ENCODE data around the gene HDDC2.

The HDDC2 gene

GRCh38 chr6:125237764-125238163, 64.0 kb downstream of the HDDC2 start:
- peaks cover 3% of the 10 kb centered on the region for H3K27me3 Mint-ChIP-seq
- no peak overlapping the region for H3K27ac Mint-ChIP-seq
- H3K4me3 Mint-ChIP-seq, result no peak overlapping the region
- peaks cover 4% of the 10 kb centered on the region for H3K4me1 Mint-ChIP-seq
- no peaks in the 10 kb centered on the region for H3K36me3 Mint-ChIP-seq
- peaks cover 22% of the 10 kb centered on the region for H3K9me3 Mint-ChIP-seq

GRCh38 chr6:125236536-125237327, 65.0 kb downstream of the HDDC2 start:
- peaks cover 4% of the 10 kb centered on the region for H3K4me1 Mint-ChIP-seq
- H3K36me3 Mint-ChIP-seq, result no peaks in the 10 kb centered on the region
- H3K27me3 Mint-ChIP-seq, result no peaks in the 10 kb centered on the region
- H3K4me3 Mint-ChIP-seq, result no peak overlapping the region
- H3K27ac Mint-ChIP-seq, result no peak overlapping the region
- peaks cover 19% of the 10 kb centered on the region for H3K9me3 Mint-ChIP-seq

- Mint-ChIP-seq H3K4me1 (peaks cover 4% of the 10 kb centered on the region), H3K27ac (no peak overlapping the region), H3K27me3 (no peaks in the 10 kb centered on the region), H3K9me3 (no peaks in the 10 kb centered on the region), H3K36me3 (no peaks in the 10 kb centered on the region), H3K4me3 (no peak overlapping the region)
Observed at GRCh38 chr6:125233202-125233601, 68.6 kb downstream of the HDDC2 start.

- Mint-ChIP-seq H3K27ac (no peak overlapping the region), H3K4me3 (no peak overlapping the region), H3K9me3 (no peaks in the 10 kb centered on the region), H3K27me3 (no peaks in the 10 kb centered on the region), H3K36me3 (no peaks in the 10 kb centered on the region), H3K4me1 (peaks cover 4% of the 10 kb centered on the region)
Observed at GRCh38 chr6:125232466-125232865, 69.3 kb downstream of the HDDC2 start.

GRCh38 chr6:125231574-125232343, 70.0 kb downstream of the HDDC2 start:
- H3K9me3 Mint-ChIP-seq, result no peaks in the 10 kb centered on the region
- peaks cover 4% of the 10 kb centered on the region for H3K4me1 Mint-ChIP-seq
- H3K36me3 Mint-ChIP-seq, result no peaks in the 10 kb centered on the region
- no peak overlapping the region for H3K27ac Mint-ChIP-seq
- H3K27me3 Mint-ChIP-seq, result no peaks in the 10 kb centered on the region
- H3K4me3 Mint-ChIP-seq, result no peak overlapping the region

- no peak overlapping the region for H3K27ac Mint-ChIP-seq
- no peaks in the 10 kb centered on the region for H3K9me3 Mint-ChIP-seq
- H3K4me1 Mint-ChIP-seq, result peaks cover 4% of the 10 kb centered on the region
- no peaks in the 10 kb centered on the region for H3K27me3 Mint-ChIP-seq
- no peak overlapping the region for H3K4me3 Mint-ChIP-seq
- H3K36me3 Mint-ChIP-seq, result no peaks in the 10 kb centered on the region
Observed at GRCh38 chr6:125231133-125231532, 70.6 kb downstream of the HDDC2 start.

- Mint-ChIP-seq H3K4me1 (peaks cover 4% of the 10 kb centered on the region), H3K9me3 (no peaks in the 10 kb centered on the region), H3K36me3 (no peaks in the 10 kb centered on the region), H3K27me3 (no peaks in the 10 kb centered on the region), H3K27ac (no peak overlapping the region), H3K4me3 (no peak overlapping the region)
Observed at GRCh38 chr6:125230674-125231073, 71.1 kb downstream of the HDDC2 start.

- Mint-ChIP-seq H3K27ac (no peak overlapping the region), H3K4me1 (peaks cover 4% of the 10 kb centered on the region), H3K27me3 (no peaks in the 10 kb centered on the region), H3K9me3 (no peaks in the 10 kb centered on the region), H3K4me3 (no peak overlapping the region), H3K36me3 (no peaks in the 10 kb centered on the region)
Observed at GRCh38 chr6:125228981-125229479, 72.7 kb downstream of the HDDC2 start.

GRCh38 chr6:125227244-125227643, 74.5 kb downstream of the HDDC2 start:
- H3K36me3 Mint-ChIP-seq, result no peaks in the 10 kb centered on the region
- H3K27me3 Mint-ChIP-seq, result no peaks in the 10 kb centered on the region
- H3K9me3 Mint-ChIP-seq, result no peaks in the 10 kb centered on the region
- no peaks in the 10 kb centered on the region for H3K4me1 Mint-ChIP-seq
- H3K4me3 Mint-ChIP-seq, result no peak overlapping the region
- no peak overlapping the region for H3K27ac Mint-ChIP-seq

Measured in activated naive CD4-positive, alpha-beta T cell treated with anti-CD3 and anti-CD28 coated beads, Interleukin-2, amount 50 U/mL, for 24 hours (primary cell).